ENCODE measurements around the gene CFH. TPM values are rescaled to one million over a fixed set of nuclear protein-coding genes. Genes with fewer than 3 reads are reported as not detected.
"Not testable (repeated sequence)": the region's sequence is repeated elsewhere in the genome, so short reads cannot be mapped to it uniquely, and the experiment has no call there.

CFH gene
- total RNA-seq, 2 experiments from 2014 or later: 3.6 to 4.6 TPM

DNA sequence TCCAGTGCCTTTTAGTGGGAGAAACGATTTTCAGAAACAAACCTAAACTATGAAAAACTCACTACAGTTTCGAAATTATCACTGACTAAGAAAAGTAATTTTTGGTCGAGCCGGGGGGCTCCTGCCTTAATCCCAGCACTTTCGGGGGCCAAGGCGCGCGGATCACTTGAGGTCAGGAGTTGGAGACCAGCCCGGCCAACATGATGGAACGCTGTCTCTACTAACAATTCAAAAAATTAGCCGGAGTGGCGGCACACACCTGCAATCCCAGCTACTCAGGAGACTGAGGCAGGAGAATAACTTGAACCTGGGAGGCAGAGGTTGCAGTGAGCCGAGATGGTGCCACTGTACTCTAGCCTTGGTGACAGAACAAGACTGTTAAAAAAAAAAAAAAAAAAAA, 125.8 kb downstream of the CFH start:
- DNase-seq (no peak), ATAC-seq (ENCODE audit: poor library complexity) (no peak)
- Mint-ChIP-seq H3K9me3 (no peaks in the 10 kb centered on the region), H3K4me3 (no peak overlapping the region), H3K4me1 (ENCODE audit: low read depth) (no peaks in the 10 kb centered on the region), H3K36me3 (ENCODE audit: low read depth) (no peaks in the 10 kb centered on the region), H3K27ac (no peak overlapping the region), H3K27me3 (no peaks in the 10 kb centered on the region)
- TF ChIP-seq CTCF (IDR thresholded peaks at IDR 0.05): no peak
- no peak overlapping the region for H3K4me3 ChIP-seq (ENCODE audit: low read length)
- H3K36me3 ChIP-seq (ENCODE audit: insufficient read depth, low read length): no peaks in the 10 kb centered on the region
- no peak overlapping the region for H3K27ac ChIP-seq (ENCODE audit: low read depth in 1 of 2, low read length in 2 of 2)
- no peaks in the 10 kb centered on the region for H3K9me3 ChIP-seq (ENCODE audit: control insufficient read depth in 1 of 2, insufficient read depth in 1 of 2, low read length in 2 of 2)
- H3K27me3 ChIP-seq (ENCODE audit: control insufficient read depth in 1 of 2, insufficient read depth in 2 of 2, low read length in 2 of 2): no peaks in the 10 kb centered on the region
- ChIA-PET CTCF (no interaction called here), POLR2A (no interaction called here)
- H3K4me1 ChIP-seq (ENCODE audit: insufficient read depth, low read length): no peaks in the 10 kb centered on the region
- intact Hi-C loops (cut with DNase I, micrococcal nuclease): no loop called here

DNA sequence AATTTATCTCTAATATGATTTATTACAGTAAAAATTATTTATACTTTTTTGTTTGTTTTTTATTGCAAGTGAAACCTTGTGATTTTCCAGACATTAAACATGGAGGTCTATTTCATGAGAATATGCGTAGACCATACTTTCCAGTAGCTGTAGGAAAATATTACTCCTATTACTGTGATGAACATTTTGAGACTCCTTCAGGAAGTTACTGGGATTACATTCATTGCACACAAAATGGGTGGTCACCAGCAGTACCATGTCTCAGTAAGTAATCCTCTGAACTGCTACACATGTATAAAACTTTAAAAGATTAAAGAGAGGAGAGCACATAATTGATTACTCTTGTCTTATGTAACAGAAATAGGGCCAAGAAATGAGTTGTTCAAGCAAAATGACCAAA, 127.2 kb downstream of the CFH start:
- CTCF ChIA-PET: no interaction called here
- intact Hi-C loops (cut with DNase I, micrococcal nuclease): no loop called here
- Mint-ChIP-seq H3K4me1 (ENCODE audit: low read depth) (no peaks in the 10 kb centered on the region), H3K9me3 (no peaks in the 10 kb centered on the region), H3K4me3 (no peak overlapping the region), H3K27ac (no peak overlapping the region), H3K36me3 (ENCODE audit: low read depth) (no peaks in the 10 kb centered on the region), H3K27me3 (no peaks in the 10 kb centered on the region)
- no peak overlapping the region for H3K4me3 ChIP-seq (ENCODE audit: low read length)
- H3K9me3 ChIP-seq (ENCODE audit: control insufficient read depth in 1 of 2, insufficient read depth in 1 of 2, low read length in 2 of 2): no peaks in the 10 kb centered on the region
- ATAC-seq (ENCODE audit: poor library complexity) (no peak), DNase-seq (no peak)
- no peak for TF ChIP-seq CTCF (IDR thresholded peaks at IDR 0.05)
- no peaks in the 10 kb centered on the region for H3K27me3 ChIP-seq (ENCODE audit: control insufficient read depth in 1 of 2, insufficient read depth in 2 of 2, low read length in 2 of 2)
- no peaks in the 10 kb centered on the region for H3K36me3 ChIP-seq (ENCODE audit: insufficient read depth, low read length)
- H3K4me1 ChIP-seq (ENCODE audit: insufficient read depth, low read length): no peaks in the 10 kb centered on the region
- POLR2A ChIA-PET: no interaction called here
- H3K27ac ChIP-seq (ENCODE audit: low read depth in 1 of 2, low read length in 2 of 2): no peak overlapping the region

GRCh38 chr1:196791252-196791651, 139.4 kb downstream of the CFH start:
- H3K4me3 Mint-ChIP-seq; H3K27me3 Mint-ChIP-seq; H3K4me3 ChIP-seq (ENCODE audit: low read length); H3K27me3 ChIP-seq (ENCODE audit: control insufficient read depth in 1 of 2, insufficient read depth in 2 of 2, low read length in 2 of 2); H3K27ac ChIP-seq (ENCODE audit: low read depth in 1 of 2, low read length in 2 of 2); H3K9me3 ChIP-seq (ENCODE audit: control insufficient read depth in 1 of 2, insufficient read depth in 1 of 2, low read length in 2 of 2); H3K9me3 Mint-ChIP-seq; ATAC-seq (ENCODE audit: poor library complexity); intact Hi-C loops (cut with DNase I, micrococcal nuclease); H3K36me3 Mint-ChIP-seq (ENCODE audit: low read depth); H3K4me1 ChIP-seq (ENCODE audit: insufficient read depth, low read length); POLR2A ChIA-PET; CTCF ChIA-PET; H3K27ac Mint-ChIP-seq; DNase-seq; H3K4me1 Mint-ChIP-seq (ENCODE audit: low read depth); H3K36me3 ChIP-seq (ENCODE audit: insufficient read depth, low read length): not testable (repeated sequence)

- H3K27me3 ChIP-seq (ENCODE audit: control insufficient read depth in 1 of 2, insufficient read depth in 2 of 2, low read length in 2 of 2); H3K27me3 Mint-ChIP-seq; H3K4me1 ChIP-seq (ENCODE audit: insufficient read depth, low read length); H3K36me3 ChIP-seq (ENCODE audit: insufficient read depth, low read length); H3K4me1 Mint-ChIP-seq (ENCODE audit: low read depth); H3K27ac ChIP-seq (ENCODE audit: low read depth in 1 of 2, low read length in 2 of 2); H3K36me3 Mint-ChIP-seq (ENCODE audit: low read depth); ATAC-seq (ENCODE audit: poor library complexity); POLR2A ChIA-PET; H3K9me3 Mint-ChIP-seq; H3K9me3 ChIP-seq (ENCODE audit: control insufficient read depth in 1 of 2, insufficient read depth in 1 of 2, low read length in 2 of 2); H3K4me3 Mint-ChIP-seq; H3K27ac Mint-ChIP-seq; H3K4me3 ChIP-seq (ENCODE audit: low read length); DNase-seq; CTCF ChIA-PET; intact Hi-C loops (cut with DNase I, micrococcal nuclease): not testable (repeated sequence)
Observed at GRCh38 chr1:196794103-196794502, 142.3 kb downstream of the CFH start.

Other genes starting within 250 kb of the CFH start
- not detected for gene KCNT2, start 43.6 kb upstream of the CFH start, total RNA-seq
- not detected for gene CFHR3, start 122.8 kb downstream of the CFH start, total RNA-seq
- gene CFHR1, start 167.7 kb downstream of the CFH start, total RNA-seq: not detected
- gene CFHR4, start 236.0 kb downstream of the CFH start, total RNA-seq: not detected